Measurements from ENCODE around the gene RAPSN. TPM values are rescaled to one million over a fixed set of nuclear protein-coding genes. Genes with fewer than 3 reads are reported as not detected.

The RAPSN gene
- total and polyA plus RNA-seq, 2 experiments from 2014 or later: 0.17 to 0.23 TPM

- H3F3A ChIP-seq (replicated peaks; ENCODE audit: low read depth): peaks cover 25% of the 10 kb centered on the region; the same call in 1 of the 2 replicates
- Mint-ChIP-seq H3K27me3 (ENCODE audit: insufficient read depth, low read depth, poor library complexity) (peaks cover 2% of the 10 kb centered on the region), H3K4me1 (no peaks in the 10 kb centered on the region), H3K9me3 (no peaks in the 10 kb centered on the region), H3K36me3 (ENCODE audit: low read depth) (peaks cover 90% of the 10 kb centered on the region), H3K27ac (no peak overlapping the region), H3K4me3 (no peak overlapping the region)
- peaks cover 48% of the 10 kb centered on the region for H3K79me2 ChIP-seq (replicated peaks; ENCODE audit: insufficient read depth)
- no peak overlapping the region for H2AFZ ChIP-seq
- no peak overlapping the region for H3K27ac ChIP-seq (ENCODE audit: low read depth)
- no peaks in the 10 kb centered on the region for H3K4me1 ChIP-seq (ENCODE audit: insufficient read depth)
- no peaks in the 10 kb centered on the region for H3K27me3 ChIP-seq (ENCODE audit: insufficient read depth)
- H3K4me2 ChIP-seq: no peak overlapping the region
- ATAC-seq: no peak
- TF ChIP-seq, protein P1, sequence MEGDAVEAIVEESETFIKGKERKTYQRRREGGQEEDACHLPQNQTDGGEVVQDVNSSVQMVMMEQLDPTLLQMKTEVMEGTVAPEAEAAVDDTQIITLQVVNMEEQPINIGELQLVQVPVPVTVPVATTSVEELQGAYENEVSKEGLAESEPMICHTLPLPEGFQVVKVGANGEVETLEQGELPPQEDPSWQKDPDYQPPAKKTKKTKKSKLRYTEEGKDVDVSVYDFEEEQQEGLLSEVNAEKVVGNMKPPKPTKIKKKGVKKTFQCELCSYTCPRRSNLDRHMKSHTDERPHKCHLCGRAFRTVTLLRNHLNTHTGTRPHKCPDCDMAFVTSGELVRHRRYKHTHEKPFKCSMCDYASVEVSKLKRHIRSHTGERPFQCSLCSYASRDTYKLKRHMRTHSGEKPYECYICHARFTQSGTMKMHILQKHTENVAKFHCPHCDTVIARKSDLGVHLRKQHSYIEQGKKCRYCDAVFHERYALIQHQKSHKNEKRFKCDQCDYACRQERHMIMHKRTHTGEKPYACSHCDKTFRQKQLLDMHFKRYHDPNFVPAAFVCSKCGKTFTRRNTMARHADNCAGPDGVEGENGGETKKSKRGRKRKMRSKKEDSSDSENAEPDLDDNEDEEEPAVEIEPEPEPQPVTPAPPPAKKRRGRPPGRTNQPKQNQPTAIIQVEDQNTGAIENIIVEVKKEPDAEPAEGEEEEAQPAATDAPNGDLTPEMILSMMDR (conservative IDR thresholded peaks at IDR 0.05; ENCODE audit: low read depth in 2 of 2): no peak
- TF ChIP-seq ETS1 (IDR thresholded peaks at IDR 0.05) (no peak), JUNB (IDR thresholded peaks at IDR 0.05; ENCODE audit: unreplicated experiment) (no peak), POLR2AphosphoS5 (IDR thresholded peaks at IDR 0.05; ENCODE audit: low read depth) (no peak), ZNF114 (CRISPR knock-in tag; IDR thresholded peaks at IDR 0.05) (no peak), EZH2 (IDR thresholded peaks at IDR 0.05; ENCODE audit: low read depth, unreplicated experiment) (no peak), STAT1 (IDR thresholded peaks at IDR 0.05; ENCODE audit: unreplicated experiment) (no peak), ZNF331 (CRISPR knock-in tag; IDR thresholded peaks at IDR 0.05; ENCODE audit: low read depth) (no peak), ZNF462 (CRISPR knock-in tag; IDR thresholded peaks at IDR 0.05) (no peak), CREB1 (CRISPR knock-in tag; IDR thresholded peaks at IDR 0.05; ENCODE audit: low read depth) (no peak)
- TF ChIP-seq, protein P2, sequence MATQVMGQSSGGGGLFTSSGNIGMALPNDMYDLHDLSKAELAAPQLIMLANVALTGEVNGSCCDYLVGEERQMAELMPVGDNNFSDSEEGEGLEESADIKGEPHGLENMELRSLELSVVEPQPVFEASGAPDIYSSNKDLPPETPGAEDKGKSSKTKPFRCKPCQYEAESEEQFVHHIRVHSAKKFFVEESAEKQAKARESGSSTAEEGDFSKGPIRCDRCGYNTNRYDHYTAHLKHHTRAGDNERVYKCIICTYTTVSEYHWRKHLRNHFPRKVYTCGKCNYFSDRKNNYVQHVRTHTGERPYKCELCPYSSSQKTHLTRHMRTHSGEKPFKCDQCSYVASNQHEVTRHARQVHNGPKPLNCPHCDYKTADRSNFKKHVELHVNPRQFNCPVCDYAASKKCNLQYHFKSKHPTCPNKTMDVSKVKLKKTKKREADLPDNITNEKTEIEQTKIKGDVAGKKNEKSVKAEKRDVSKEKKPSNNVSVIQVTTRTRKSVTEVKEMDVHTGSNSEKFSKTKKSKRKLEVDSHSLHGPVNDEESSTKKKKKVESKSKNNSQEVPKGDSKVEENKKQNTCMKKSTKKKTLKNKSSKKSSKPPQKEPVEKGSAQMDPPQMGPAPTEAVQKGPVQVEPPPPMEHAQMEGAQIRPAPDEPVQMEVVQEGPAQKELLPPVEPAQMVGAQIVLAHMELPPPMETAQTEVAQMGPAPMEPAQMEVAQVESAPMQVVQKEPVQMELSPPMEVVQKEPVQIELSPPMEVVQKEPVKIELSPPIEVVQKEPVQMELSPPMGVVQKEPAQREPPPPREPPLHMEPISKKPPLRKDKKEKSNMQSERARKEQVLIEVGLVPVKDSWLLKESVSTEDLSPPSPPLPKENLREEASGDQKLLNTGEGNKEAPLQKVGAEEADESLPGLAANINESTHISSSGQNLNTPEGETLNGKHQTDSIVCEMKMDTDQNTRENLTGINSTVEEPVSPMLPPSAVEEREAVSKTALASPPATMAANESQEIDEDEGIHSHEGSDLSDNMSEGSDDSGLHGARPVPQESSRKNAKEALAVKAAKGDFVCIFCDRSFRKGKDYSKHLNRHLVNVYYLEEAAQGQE (IDR thresholded peaks at IDR 0.05; ENCODE audit: unreplicated experiment): no peak
- no peak overlapping the region for H3K4me3 ChIP-seq
- H3K36me3 ChIP-seq (ENCODE audit: insufficient read depth): peaks cover 93% of the 10 kb centered on the region
- no peaks in the 10 kb centered on the region for H3K9me2 ChIP-seq (ENCODE audit: insufficient read depth)
- H4K20me1 ChIP-seq (replicated peaks; ENCODE audit: insufficient read depth): peaks cover 40% of the 10 kb centered on the region
- no peak for DNase-seq (ENCODE audit: low spot score)
Observed at GRCh38 chr11:47480762-47481161, 31.8 kb upstream of the RAPSN start.
